HL-60 (cell line): ENCODE data around the gene ZNF586.
"Not testable (repeated sequence)": the region's sequence is repeated elsewhere in the genome, so short reads cannot be mapped to it uniquely, and the experiment has no call there.

Experiments used
- DNase-seq, 2 experiments: peaks; one replicate each; pipeline ENCODE4 v3.0.0-alpha.2; 2010 to 2020; ENCODE audit warnings: low read depth in 1 of 2, low spot score in 1 of 2
- H3K27ac ChIP-seq: fragments of 250-450 bp; sonication (Bioruptor Pico); replicated peaks from 2 replicates; pipeline ENCODE4 v1.5.1; 2020; ENCODE audit warnings: mild to moderate bottlenecking, moderate library complexity
- H3K27me3 ChIP-seq: fragments of 250-450 bp; sonication (Bioruptor Pico); 2 replicates; pipeline ENCODE4 v1.5.1; 2021; ENCODE audit warnings: mild to moderate bottlenecking, moderate library complexity; ENCODE audit not compliant: insufficient read depth, poor library complexity, severe bottlenecking
- H3K4me3 ChIP-seq: replicated peaks from 2 replicates; pipeline ENCODE4 v1.5.1; 2011; ENCODE audit warnings: mild to moderate bottlenecking, control low read depth, low read length; ENCODE audit not compliant: insufficient read depth
- GABPA ChIP-seq: IDR thresholded peaks from 2 replicates; pipeline ENCODE4 v1.6.1; 2012; ENCODE audit warnings: low read depth
- POLR2AphosphoS5 ChIP-seq: IDR thresholded peaks from 2 replicates; pipeline ENCODE4 v1.6.1; 2012; ENCODE audit warnings: low read depth
- SPI1 ChIP-seq: IDR thresholded peaks from 2 replicates; pipeline ENCODE4 v1.6.1; 2012; ENCODE audit warnings: low read depth, mild to moderate bottlenecking, borderline replicate concordance
- long read RNA-seq: library from polyadenylated mRNA; unstranded; transcript quantifications from one replicate; pipeline ENCODE4 v2.0.0, GENCODE V29; 2020
- TF ChIP-seq, protein P1 (sequence below): IDR thresholded peaks from one replicate; pipeline ENCODE4 v1.5.1; 2011; ENCODE audit warnings: low read length, control low read depth, inconsistent platforms; ENCODE audit not compliant: insufficient read depth
- TF ChIP-seq, protein P2 (sequence below): IDR thresholded peaks from 2 replicates; pipeline ENCODE4 v1.6.1; 2012; ENCODE audit warnings: low read depth; ENCODE audit not compliant: insufficient replicate concordance

Gene ZNF586
- long read RNA-seq, transcript ZNF586-203 (3 exons, 2,163 nt) = minor isoform, 9 of 31 reads
- long read RNA-seq, transcript ZNF586-202 (2 exons, 1,977 nt) = major isoform, 13 of 31 reads
- long read RNA-seq, partial matches to known transcripts = 0 of 31 reads
- long read RNA-seq, other reads (novel, unspliced or antisense) = 7 of 31 reads

DNA sequence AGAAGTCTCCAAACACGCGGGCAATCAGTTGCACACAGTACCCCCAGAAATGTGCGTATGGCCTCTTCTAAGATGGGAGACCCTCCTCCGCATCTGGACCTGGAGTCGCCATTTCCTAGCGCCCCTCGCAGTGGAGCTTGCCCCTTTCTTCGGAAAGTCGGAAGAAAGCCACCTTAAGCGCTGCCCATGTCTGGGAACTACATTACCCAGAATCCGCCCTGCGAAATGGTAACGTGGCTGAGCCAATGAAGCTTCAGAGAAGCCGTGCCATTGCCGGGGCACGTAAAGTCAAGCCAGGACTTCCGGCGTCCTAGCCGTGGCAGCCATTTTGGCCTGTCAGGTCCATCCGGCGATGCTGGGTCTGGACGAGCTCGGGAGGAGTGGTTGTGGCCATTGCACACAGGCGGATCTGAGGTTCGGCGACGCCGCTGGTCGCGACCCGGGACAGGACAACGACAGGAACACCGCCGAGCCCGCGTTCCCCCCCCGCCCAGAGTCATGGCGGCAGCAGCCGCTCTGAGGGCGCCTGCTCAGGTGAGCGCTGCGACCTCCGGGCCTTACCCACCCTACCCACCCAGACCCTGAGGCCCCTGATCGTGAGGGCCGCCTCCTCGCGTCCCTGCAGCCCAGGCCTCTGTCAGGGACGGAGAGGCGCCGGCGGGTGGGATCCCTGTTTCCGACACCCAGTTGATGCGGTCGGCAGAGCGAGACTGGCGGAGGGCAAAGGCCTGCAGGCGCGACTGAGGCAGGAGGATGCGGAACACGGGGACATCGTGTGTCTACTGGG is at the start of gene ZNF586:
Gene ZNF586 (plus strand): TSS at position 332 of the 787 bp plus-strand sequence. CDS start 167 bp downstream, at position 499.
- peak within 1 kb of the TSS; percentile 94 for H3K4me3 ChIP-seq
- TF ChIP-seq POLR2AphosphoS5 (peak; percentile 87), SPI1 (no peak), GABPA (peak; percentile 83)
- TF ChIP-seq, protein P1, sequence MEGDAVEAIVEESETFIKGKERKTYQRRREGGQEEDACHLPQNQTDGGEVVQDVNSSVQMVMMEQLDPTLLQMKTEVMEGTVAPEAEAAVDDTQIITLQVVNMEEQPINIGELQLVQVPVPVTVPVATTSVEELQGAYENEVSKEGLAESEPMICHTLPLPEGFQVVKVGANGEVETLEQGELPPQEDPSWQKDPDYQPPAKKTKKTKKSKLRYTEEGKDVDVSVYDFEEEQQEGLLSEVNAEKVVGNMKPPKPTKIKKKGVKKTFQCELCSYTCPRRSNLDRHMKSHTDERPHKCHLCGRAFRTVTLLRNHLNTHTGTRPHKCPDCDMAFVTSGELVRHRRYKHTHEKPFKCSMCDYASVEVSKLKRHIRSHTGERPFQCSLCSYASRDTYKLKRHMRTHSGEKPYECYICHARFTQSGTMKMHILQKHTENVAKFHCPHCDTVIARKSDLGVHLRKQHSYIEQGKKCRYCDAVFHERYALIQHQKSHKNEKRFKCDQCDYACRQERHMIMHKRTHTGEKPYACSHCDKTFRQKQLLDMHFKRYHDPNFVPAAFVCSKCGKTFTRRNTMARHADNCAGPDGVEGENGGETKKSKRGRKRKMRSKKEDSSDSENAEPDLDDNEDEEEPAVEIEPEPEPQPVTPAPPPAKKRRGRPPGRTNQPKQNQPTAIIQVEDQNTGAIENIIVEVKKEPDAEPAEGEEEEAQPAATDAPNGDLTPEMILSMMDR = no peak
- TF ChIP-seq, protein P2, sequence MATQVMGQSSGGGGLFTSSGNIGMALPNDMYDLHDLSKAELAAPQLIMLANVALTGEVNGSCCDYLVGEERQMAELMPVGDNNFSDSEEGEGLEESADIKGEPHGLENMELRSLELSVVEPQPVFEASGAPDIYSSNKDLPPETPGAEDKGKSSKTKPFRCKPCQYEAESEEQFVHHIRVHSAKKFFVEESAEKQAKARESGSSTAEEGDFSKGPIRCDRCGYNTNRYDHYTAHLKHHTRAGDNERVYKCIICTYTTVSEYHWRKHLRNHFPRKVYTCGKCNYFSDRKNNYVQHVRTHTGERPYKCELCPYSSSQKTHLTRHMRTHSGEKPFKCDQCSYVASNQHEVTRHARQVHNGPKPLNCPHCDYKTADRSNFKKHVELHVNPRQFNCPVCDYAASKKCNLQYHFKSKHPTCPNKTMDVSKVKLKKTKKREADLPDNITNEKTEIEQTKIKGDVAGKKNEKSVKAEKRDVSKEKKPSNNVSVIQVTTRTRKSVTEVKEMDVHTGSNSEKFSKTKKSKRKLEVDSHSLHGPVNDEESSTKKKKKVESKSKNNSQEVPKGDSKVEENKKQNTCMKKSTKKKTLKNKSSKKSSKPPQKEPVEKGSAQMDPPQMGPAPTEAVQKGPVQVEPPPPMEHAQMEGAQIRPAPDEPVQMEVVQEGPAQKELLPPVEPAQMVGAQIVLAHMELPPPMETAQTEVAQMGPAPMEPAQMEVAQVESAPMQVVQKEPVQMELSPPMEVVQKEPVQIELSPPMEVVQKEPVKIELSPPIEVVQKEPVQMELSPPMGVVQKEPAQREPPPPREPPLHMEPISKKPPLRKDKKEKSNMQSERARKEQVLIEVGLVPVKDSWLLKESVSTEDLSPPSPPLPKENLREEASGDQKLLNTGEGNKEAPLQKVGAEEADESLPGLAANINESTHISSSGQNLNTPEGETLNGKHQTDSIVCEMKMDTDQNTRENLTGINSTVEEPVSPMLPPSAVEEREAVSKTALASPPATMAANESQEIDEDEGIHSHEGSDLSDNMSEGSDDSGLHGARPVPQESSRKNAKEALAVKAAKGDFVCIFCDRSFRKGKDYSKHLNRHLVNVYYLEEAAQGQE = no peak
- H3K27ac ChIP-seq = peak within 1 kb of the TSS; percentile 69
- no peaks in the 10 kb centered on the region for H3K27me3 ChIP-seq
- DNase-seq = peak; percentile 90 to 96

DNA sequence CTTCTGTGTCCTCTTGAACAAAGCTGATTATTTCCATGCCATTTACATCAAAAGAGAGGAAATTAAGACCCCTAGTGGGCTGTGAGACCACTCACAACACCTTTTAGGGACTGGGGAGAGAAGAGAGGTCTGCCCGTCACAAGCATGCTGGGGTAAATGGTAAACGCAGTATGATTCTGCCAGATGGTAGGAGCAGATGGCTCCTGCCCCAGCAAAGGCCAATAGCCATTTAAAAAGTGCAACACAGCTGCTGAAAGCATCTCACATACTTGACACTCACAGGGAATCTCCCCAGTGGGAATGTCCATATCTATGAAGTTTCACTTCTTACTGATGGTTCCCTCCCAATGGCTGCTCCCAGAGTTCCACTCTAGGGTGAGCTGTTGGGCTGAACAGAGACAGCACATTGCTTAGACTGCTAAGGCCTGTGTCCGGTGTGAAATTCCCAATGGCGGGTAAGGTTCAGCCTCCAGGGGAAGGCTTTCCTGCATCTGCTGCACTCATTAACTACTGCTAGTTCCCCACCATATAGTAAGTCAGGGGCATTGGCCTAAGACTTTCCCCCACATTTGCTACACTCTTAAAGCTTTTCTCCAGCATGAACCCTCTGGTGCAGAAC is 49.5 kb upstream of the ZNF586 start:
- TF ChIP-seq SPI1 (no peak), POLR2AphosphoS5 (no peak; the same call in 1 of the 2 replicates), GABPA (no peak)
- TF ChIP-seq, protein P1 = no peak
- TF ChIP-seq, protein P2 = no peak
- no peak overlapping the region for H3K27ac ChIP-seq
- H3K27me3 ChIP-seq = no peaks in the 10 kb centered on the region
- no peak overlapping the region for H3K4me3 ChIP-seq
- DNase-seq = no peak

DNA sequence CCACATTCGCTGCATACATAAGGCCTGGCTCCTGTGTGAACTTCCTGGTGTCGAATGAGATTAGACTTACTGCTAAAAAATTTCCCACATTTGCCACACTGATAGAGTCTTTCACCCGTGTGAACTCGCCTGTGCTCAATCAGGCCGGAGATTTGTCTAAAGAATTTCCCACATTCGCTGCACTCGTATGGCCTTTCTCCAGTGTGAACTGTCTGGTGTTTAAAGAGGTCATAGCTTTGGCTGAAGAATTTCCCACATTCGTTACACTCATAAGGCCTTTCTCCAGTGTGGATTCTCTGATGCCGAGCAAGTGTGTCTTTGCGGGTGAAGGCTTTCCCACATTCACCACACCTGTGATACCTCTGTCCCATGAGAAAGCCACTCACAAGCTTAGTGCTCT is 48.6 kb upstream of the ZNF586 start:
- no peak overlapping the region for H3K4me3 ChIP-seq
- no peak overlapping the region for H3K27ac ChIP-seq
- TF ChIP-seq, protein P1 = no peak
- TF ChIP-seq SPI1 (no peak), POLR2AphosphoS5 (no peak), GABPA (no peak)
- TF ChIP-seq, protein P2 = no peak
- H3K27me3 ChIP-seq = no peaks in the 10 kb centered on the region
- DNase-seq = no peak

DNA sequence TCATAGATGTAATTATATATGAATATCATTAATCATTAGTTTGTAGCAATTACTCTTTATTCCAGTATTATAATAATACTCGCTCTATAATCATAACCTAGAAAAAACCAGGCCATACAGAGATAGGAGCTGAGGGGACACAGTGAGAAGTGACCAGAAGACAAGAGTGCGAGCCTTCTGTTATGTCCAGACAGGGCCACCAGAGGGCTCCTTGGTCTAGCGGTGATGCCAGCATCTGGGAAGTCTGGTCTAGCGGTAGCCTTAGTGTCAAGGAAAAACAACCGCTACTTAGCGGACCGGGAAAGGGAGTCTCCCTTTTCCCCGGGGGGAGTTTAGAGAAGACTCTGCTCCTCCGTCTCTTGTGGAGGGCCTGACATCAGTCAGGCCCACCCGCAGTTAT is 31.2 kb upstream of the ZNF586 start:
- H3K27ac ChIP-seq, H3K4me3 ChIP-seq, H3K27me3 ChIP-seq: not testable (repeated sequence)
- DNase-seq = peak in 1 of 2 experiments; percentile 55

DNA sequence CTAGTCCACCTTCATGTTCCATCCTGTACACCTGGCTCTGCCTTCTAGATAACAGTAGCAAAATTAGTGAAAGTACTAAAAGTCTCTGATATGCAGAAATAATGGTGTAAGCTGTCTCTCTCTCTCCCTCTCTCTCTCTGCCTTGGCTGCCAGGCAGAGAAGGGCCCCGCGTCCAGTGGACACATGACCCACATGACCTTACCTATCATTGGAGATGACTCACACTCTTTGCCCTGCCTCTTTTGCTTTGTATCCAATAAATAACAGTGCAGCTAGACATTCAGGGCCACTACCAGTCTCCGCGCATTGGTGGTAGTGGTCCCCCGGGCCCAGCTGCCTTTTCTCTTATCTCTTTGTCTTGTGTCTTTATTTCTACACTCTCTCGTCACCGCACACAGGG is 30.7 kb upstream of the ZNF586 start:
- not testable (repeated sequence) for DNase-seq, H3K27ac ChIP-seq, H3K27me3 ChIP-seq, H3K4me3 ChIP-seq
